ENCODE data around the gene WDR20.
"Not testable (repeated sequence)": the region's sequence is repeated elsewhere in the genome, so short reads cannot be mapped to it uniquely, and the experiment has no call there.

WDR20 gene

GRCh38 chr14:102126807-102127455 is 12.8 kb upstream of the WDR20 start:
- no peak for DNase-seq

GRCh38 chr14:102131741-102132140 is 8.0 kb upstream of the WDR20 start:
- DNase-seq = no peak

GRCh38 chr14:102134021-102134420 is 5.7 kb upstream of the WDR20 start:
- not testable (repeated sequence) for DNase-seq

- peak in 2 of 56 donors; percentile 7 for DNase-seq
Observed at GRCh38 chr14:102134719-102135118, 5.0 kb upstream of the WDR20 start.

- not testable (repeated sequence) for DNase-seq
Observed at GRCh38 chr14:102135456-102135855, 4.2 kb upstream of the WDR20 start.

GRCh38 chr14:102138535-102138934 is 1.2 kb upstream of the WDR20 start:
- no peak for DNase-seq

- peak in 11 of 56 donors; percentile 24 to 61 (median 51) for DNase-seq
Observed at GRCh38 chr14:102138961-102139285, 774 bp upstream of the WDR20 start.

GRCh38 chr14:102140027-102140749 is 491 bp downstream of the WDR20 start:
- DNase-seq = peak in 34 of 56 donors; percentile 6 to 54 (median 40)

- peak in 2 of 56 donors; percentile 39 to 50 for DNase-seq
Observed at GRCh38 chr14:102140750-102141145, 1.1 kb downstream of the WDR20 start.

- DNase-seq = no peak
Observed at GRCh38 chr14:102141797-102142196, 2.1 kb downstream of the WDR20 start.

GRCh38 chr14:102144914-102145313 is 5.2 kb downstream of the WDR20 start:
- DNase-seq = no peak

GRCh38 chr14:102145395-102145794 is 5.7 kb downstream of the WDR20 start:
- no peak for DNase-seq

- no peak for DNase-seq
Observed at GRCh38 chr14:102146423-102146822, 6.7 kb downstream of the WDR20 start.

- no peak for DNase-seq
Observed at GRCh38 chr14:102150083-102150482, 10.4 kb downstream of the WDR20 start.

GRCh38 chr14:102150744-102151143 is 11.0 kb downstream of the WDR20 start:
- DNase-seq = no peak

GRCh38 chr14:102151411-102151810 is 11.7 kb downstream of the WDR20 start:
- DNase-seq = not testable (repeated sequence)

- DNase-seq = no peak
Observed at GRCh38 chr14:102154121-102154520, 14.4 kb downstream of the WDR20 start.

GRCh38 chr14:102154821-102155549 is 15.3 kb downstream of the WDR20 start:
- no peak for DNase-seq

GRCh38 chr14:102157346-102157745 is 17.6 kb downstream of the WDR20 start:
- DNase-seq = no peak

- DNase-seq = no peak
Observed at GRCh38 chr14:102158797-102159196, 19.1 kb downstream of the WDR20 start.

- DNase-seq = no peak
Observed at GRCh38 chr14:102159841-102160240, 20.1 kb downstream of the WDR20 start.

- DNase-seq = no peak
Observed at GRCh38 chr14:102162487-102162886, 22.8 kb downstream of the WDR20 start.

Measured in nucleus accumbens (tissue), 56 donors.